ENCODE measurements around the gene NEGR1. TPM values are rescaled to one million over a fixed set of nuclear protein-coding genes. Genes with fewer than 3 reads are reported as not detected.
A peak's percentile ranks its signal among the peaks of the same experiment; 100 is the strongest.

The NEGR1 gene
- total RNA-seq, 4 donors from 2014 or later, result 7.0 to 10.0 (median 8.1) TPM

DNA sequence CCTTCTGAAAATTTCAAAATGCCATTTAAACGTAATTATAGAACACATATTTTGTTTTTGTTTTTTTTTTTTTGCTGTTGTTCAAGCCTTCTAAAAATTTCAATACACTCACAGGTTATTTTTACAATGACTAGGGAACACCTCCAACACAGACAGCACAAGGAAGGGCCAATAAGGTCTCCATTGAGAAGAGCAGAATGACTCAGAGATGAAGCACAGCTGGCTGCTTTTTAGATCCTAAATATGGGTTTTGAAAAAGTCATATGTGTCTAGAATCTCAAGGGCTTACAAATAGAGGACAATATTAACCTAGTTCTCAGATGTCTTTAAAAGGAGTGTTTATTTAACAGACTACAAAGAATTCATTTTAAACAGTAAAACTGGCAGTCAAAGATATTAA lies 104.6 kb downstream of the NEGR1 start:
- DNase-seq, result no peak
- TF ChIP-seq CTCF (IDR thresholded peaks at IDR 0.05) (no peak), EP300 (IDR thresholded peaks at IDR 0.05; ENCODE audit: low read depth) (no peak), POLR2AphosphoS5 (IDR thresholded peaks at IDR 0.05) (no peak), POLR2A (IDR thresholded peaks at IDR 0.05) (no peak)
- H3K9me3 ChIP-seq, result no peaks in the 10 kb centered on the region
- in situ Hi-C loops (cut with MboI; ENCODE audit: low pct_ligation_motif_present in 1 of 4, low pct_unique_long_range_greater_than_20kb in 1 of 4, low sequenced_read_pairs in 3 of 4), result no loop called here
- intact Hi-C loops (cut with DNase I; ENCODE audit: low total_unique reads), result no loop called here
- no peaks in the 10 kb centered on the region for H3K36me3 ChIP-seq
- peak overlapping the region in 1 of 4 donors; percentile 7 for H3K27ac ChIP-seq
- WGBS, 2 donors (ENCODE audit: low coverage in 1 of 2), result 67 to 78% methylated on average over 1 of the region's 1 CpG
- H3K4me3 ChIP-seq, result no peak overlapping the region
- H3K27me3 ChIP-seq, result no peaks in the 10 kb centered on the region
- no peaks in the 10 kb centered on the region for H3K4me1 ChIP-seq

DNA sequence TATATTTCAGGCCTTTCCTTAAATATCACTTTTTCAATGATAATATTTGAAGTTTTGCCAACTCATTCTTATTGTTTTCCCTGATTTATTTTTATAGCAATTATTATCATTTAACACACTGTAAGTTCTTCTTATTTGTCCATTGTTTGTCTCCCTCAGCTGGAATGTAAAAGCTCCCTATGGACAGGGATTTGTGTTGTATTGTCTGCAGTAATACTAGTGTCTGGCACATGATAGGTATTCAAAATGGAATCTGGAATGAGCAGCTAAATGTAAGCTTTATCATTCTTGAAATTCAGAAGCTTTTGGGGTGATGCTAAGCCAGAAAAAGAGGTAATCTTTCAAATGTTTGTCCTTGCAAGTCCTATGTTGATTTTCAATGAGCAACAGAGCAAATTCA lies 112.1 kb downstream of the NEGR1 start:
- Histone ChIP-seq H3K27ac (no peak overlapping the region), H3K9me3 (no peaks in the 10 kb centered on the region), H3K4me1 (no peaks in the 10 kb centered on the region), H3K4me3 (no peak overlapping the region), H3K36me3 (no peaks in the 10 kb centered on the region), H3K27me3 (no peaks in the 10 kb centered on the region)
- in situ Hi-C loops (cut with MboI; ENCODE audit: low pct_ligation_motif_present in 1 of 4, low pct_unique_long_range_greater_than_20kb in 1 of 4, low sequenced_read_pairs in 3 of 4) (no loop called here), intact Hi-C loops (cut with DNase I; ENCODE audit: low total_unique reads) (no loop called here)
- no peak for TF ChIP-seq CTCF (IDR thresholded peaks at IDR 0.05)
- TF ChIP-seq EP300 (IDR thresholded peaks at IDR 0.05; ENCODE audit: low read depth), result no peak
- TF ChIP-seq POLR2AphosphoS5 (IDR thresholded peaks at IDR 0.05), result no peak
- no peak for TF ChIP-seq POLR2A (IDR thresholded peaks at IDR 0.05)
- no peak for DNase-seq

DNA sequence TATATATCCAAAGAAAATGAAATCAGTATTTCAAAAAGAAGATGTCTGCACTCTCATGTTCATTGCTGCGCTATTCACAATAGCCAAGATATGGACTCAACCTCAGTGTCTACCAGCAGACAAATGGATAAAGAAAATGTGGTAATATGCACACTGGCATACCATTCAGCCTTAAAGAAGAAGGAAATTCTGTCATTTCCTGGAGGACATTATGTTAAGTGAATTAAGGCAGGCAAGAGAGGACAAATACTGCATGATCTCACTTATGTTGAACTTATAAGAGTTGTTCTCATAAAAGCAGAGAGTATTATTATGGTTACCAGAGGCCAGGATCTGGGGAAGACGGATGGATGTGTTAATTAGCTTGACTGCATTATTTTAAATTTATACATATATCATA lies 115.9 kb downstream of the NEGR1 start:
- Histone ChIP-seq H3K27ac (no peak overlapping the region), H3K36me3 (no peaks in the 10 kb centered on the region), H3K4me1 (no peaks in the 10 kb centered on the region), H3K9me3 (no peaks in the 10 kb centered on the region), H3K4me3 (no peak overlapping the region), H3K27me3 (no peaks in the 10 kb centered on the region)
- 79 to 94% methylated on average over 2 of the region's 2 CpGs for WGBS, 2 donors (ENCODE audit: low coverage in 1 of 2)
- in situ Hi-C loops (cut with MboI; ENCODE audit: low pct_ligation_motif_present in 1 of 4, low pct_unique_long_range_greater_than_20kb in 1 of 4, low sequenced_read_pairs in 3 of 4) (no loop called here), intact Hi-C loops (cut with DNase I; ENCODE audit: low total_unique reads) (no loop called here)
- TF ChIP-seq POLR2AphosphoS5 (IDR thresholded peaks at IDR 0.05), result no peak
- no peak for TF ChIP-seq POLR2A (IDR thresholded peaks at IDR 0.05)
- no peak for TF ChIP-seq CTCF (IDR thresholded peaks at IDR 0.05)
- TF ChIP-seq EP300 (IDR thresholded peaks at IDR 0.05; ENCODE audit: low read depth), result no peak
- DNase-seq, result no peak

DNA sequence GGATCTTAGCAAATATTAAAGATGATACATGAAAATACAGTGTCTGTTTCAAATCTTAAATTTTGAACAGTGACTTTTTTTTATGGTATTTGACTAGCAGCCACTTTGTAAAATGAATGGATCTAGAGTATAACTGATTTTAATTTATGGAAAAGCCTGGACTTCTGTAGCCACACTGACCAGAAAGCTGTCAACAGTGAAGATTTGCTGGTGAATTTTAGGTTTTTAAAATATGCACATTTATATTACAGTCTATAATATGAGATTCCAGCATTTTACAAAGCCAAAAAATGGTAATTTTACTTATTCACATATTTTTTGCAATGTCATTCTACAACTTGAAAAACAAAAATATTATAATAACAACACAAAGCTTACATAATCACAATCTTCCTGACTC lies 131.8 kb downstream of the NEGR1 start:
- no peaks in the 10 kb centered on the region for H3K4me1 ChIP-seq
- H3K4me3 ChIP-seq, result no peak overlapping the region
- no peaks in the 10 kb centered on the region for H3K36me3 ChIP-seq
- H3K9me3 ChIP-seq, result no peaks in the 10 kb centered on the region
- no peak overlapping the region for H3K27ac ChIP-seq
- no peaks in the 10 kb centered on the region for H3K27me3 ChIP-seq
- in situ Hi-C loops (cut with MboI; ENCODE audit: low pct_ligation_motif_present in 1 of 4, low pct_unique_long_range_greater_than_20kb in 1 of 4, low sequenced_read_pairs in 3 of 4) (no loop called here), intact Hi-C loops (cut with DNase I; ENCODE audit: low total_unique reads) (no loop called here)
- no peak for DNase-seq
- TF ChIP-seq POLR2AphosphoS5 (IDR thresholded peaks at IDR 0.05) (no peak), EP300 (IDR thresholded peaks at IDR 0.05; ENCODE audit: low read depth) (no peak), POLR2A (IDR thresholded peaks at IDR 0.05) (no peak), CTCF (IDR thresholded peaks at IDR 0.05) (no peak)

Data from transverse colon (tissue), 4 donors.